CD4-positive, alpha-beta memory T cell (primary cell): ENCODE results near the gene PSMC1. TPM values are rescaled to one million over a fixed set of nuclear protein-coding genes. Genes with fewer than 3 reads are reported as not detected.

Experiments used
- CTCF ChIA-PET: fragments of 350-600 bp; sonication (Branson Sonifier 250); formaldehyde crosslinking; loops from one replicate; lab custom pipeline; 2021; ENCODE audit warnings: inconsistent platforms; ENCODE audit not compliant: partially characterized antibody; lab: Charles Lee
- POLR2A ChIA-PET: fragments of 350-600 bp; sonication (Branson Sonifier 250); formaldehyde crosslinking; loops from one replicate; lab custom pipeline; 2021; ENCODE audit not compliant: partially characterized antibody; lab: Charles Lee
- DNase-seq, 5 donors: peaks; one replicate each; pipeline versions ENCODE4 v3.0.0 to v3.0.0-alpha.2; 2020 to 2022; ENCODE audit warnings: mixed read lengths in 1 of 5
- H3K27ac ChIP-seq: one replicate; pipeline ENCODE4 v1.7.0; 2013; ENCODE audit warnings: low read depth, low read length
- H3K27me3 ChIP-seq: 2 replicates; pipeline ENCODE4 v1.7.0; 2013; ENCODE audit warnings: mild to moderate bottlenecking, low read length, moderate library complexity; ENCODE audit not compliant: insufficient read depth
- H3K36me3 ChIP-seq: 2 replicates; pipeline ENCODE4 v1.7.0; 2013; ENCODE audit warnings: mild to moderate bottlenecking, low read length, moderate library complexity; ENCODE audit not compliant: insufficient read depth
- H3K4me1 ChIP-seq: 2 replicates; pipeline ENCODE4 v1.7.0; 2013; ENCODE audit warnings: mild to moderate bottlenecking, low read length, moderate library complexity; ENCODE audit not compliant: insufficient read depth
- H3K4me3 ChIP-seq, 2 donors: one replicate each; pipeline ENCODE4 v1.7.0; 2013; ENCODE audit warnings: low read length in 2 of 2, mild to moderate bottlenecking in 1 of 2
- H3K9me3 ChIP-seq, 2 donors: one replicate each; pipeline ENCODE4 v1.7.0; 2013; ENCODE audit warnings: low read length in 2 of 2, control low read depth in 1 of 2; ENCODE audit not compliant: control insufficient read depth in 1 of 2
- H3K27ac Mint-ChIP-seq, 7 donors: one replicate each; pipeline ENCODE4 v1.8.0; 2020 to 2021; ENCODE audit warnings: mixed read lengths in 7 of 7, mild to moderate bottlenecking in 6 of 7, inconsistent platforms in 3 of 7, moderate library complexity in 3 of 7
- H3K27me3 Mint-ChIP-seq, 2 donors: one replicate each; pipeline ENCODE4 v1.8.0; 2020 to 2021; ENCODE audit warnings: mixed read lengths in 2 of 2
- H3K36me3 Mint-ChIP-seq, 2 donors: one replicate each; pipeline ENCODE4 v1.8.0; 2020 to 2021; ENCODE audit warnings: mixed read lengths in 2 of 2, inconsistent platforms in 1 of 2, mild to moderate bottlenecking in 1 of 2
- H3K4me1 Mint-ChIP-seq, 4 donors: one replicate each; pipeline ENCODE4 v1.8.0; 2020 to 2021; ENCODE audit warnings: mixed read lengths in 4 of 4, mild to moderate bottlenecking in 1 of 4
- H3K4me3 Mint-ChIP-seq, 8 donors: one replicate each; pipeline ENCODE4 v1.8.0; 2020 to 2021; ENCODE audit warnings: mixed read lengths in 8 of 8, mild to moderate bottlenecking in 7 of 8, moderate library complexity in 6 of 8, inconsistent platforms in 3 of 8
- H3K9me3 Mint-ChIP-seq, 8 donors: one replicate each; pipeline ENCODE4 v1.8.0; 2020 to 2021; ENCODE audit warnings: mixed read lengths in 8 of 8, mild to moderate bottlenecking in 5 of 8, inconsistent platforms in 3 of 8, moderate library complexity in 1 of 8
- intact Hi-C: fragments of 100-400 bp; cut with micrococcal nuclease; formaldehyde crosslinking; loops from one replicate; pipeline ENCODE4 v1.15.1; 2023
- polyA plus RNA-seq, 2 donors: library from polyadenylated mRNA; unstranded; fragments of 300-500 nt; fragmentation: Illumina TruSeq; gene quantifications; one replicate each; pipeline ENCODE4 v1.2.3, GENCODE V29; 2021
- total RNA-seq, 2 experiments: library from RNA; stranded (reverse); gene quantifications; one replicate each; pipeline ENCODE4 v1.2.3, GENCODE V29; 2021

The PSMC1 gene
- total and polyA plus RNA-seq, 4 experiments from 2014 or later = 42.1 to 175 (median 77.8) TPM

DNA sequence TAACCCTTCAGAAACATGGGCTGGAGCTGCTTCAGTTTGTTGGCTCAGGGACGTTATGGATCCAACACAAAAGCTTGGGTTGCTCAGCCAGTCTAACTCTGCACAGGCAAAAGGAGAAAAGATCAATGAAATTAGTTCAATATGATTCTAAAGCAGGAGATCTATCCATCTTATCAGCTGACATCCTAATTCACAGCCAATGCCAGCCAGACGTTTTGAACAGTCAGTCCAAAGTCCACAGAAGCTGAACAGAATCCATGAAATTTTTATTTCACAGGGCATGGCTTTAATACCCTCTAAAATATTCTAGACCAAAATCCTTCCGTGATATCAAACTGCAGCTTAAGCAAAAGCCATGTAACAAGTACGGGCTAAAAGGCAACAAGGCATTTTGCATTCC lies 61.7 kb downstream of the PSMC1 start:
- Histone ChIP-seq H3K27ac (no peak overlapping the region), H3K4me3 (no peak overlapping the region), H3K27me3 (no peaks in the 10 kb centered on the region), H3K4me1 (peaks cover 8% of the 10 kb centered on the region), H3K36me3 (peaks cover 15% of the 10 kb centered on the region), H3K9me3 (no peaks in the 10 kb centered on the region)
- no peaks in the 10 kb centered on the region for H3K27me3 Mint-ChIP-seq
- intact Hi-C loops = no loop called here
- CTCF ChIA-PET = interaction anchor here (1.0 to 2.0 kb wide), 3 partner anchors 17 to 379 kb away, joined by 3 to 4 read pairs (median 4); no protein-coding TSS in a partner anchor
- H3K9me3 Mint-ChIP-seq = peaks cover 0 to 2% (median 0%) of the 10 kb centered on the region in 8 donors
- H3K4me3 Mint-ChIP-seq = no peak overlapping the region
- H3K4me1 Mint-ChIP-seq = peaks cover 12 to 22% (median 16%) of the 10 kb centered on the region in 4 donors
- POLR2A ChIA-PET = no interaction called here
- DNase-seq = no peak
- H3K36me3 Mint-ChIP-seq = peaks cover 51 to 55% of the 10 kb centered on the region in 2 donors
- H3K27ac Mint-ChIP-seq = peak overlapping the region in 1 of 7 donors; percentile 2

DNA sequence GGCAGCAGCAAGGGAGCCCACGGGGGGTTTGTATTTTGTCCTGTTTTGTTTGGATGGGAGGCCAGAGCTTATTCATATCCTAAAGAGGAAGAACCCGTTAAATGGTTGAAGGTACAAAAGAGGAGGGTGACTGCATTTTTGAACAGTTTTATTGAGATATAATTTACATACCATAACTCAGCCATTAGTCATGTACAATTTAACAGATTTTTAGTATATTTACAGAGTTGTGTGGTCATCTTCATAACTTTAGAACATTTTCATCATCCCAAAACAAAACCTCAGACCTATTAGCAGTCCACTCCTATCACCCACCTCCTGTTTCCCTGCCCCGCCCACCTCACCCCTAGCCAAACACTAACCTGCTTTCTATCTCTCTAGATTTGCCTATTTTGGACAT lies 62.8 kb downstream of the PSMC1 start:
- intact Hi-C loops = no loop called here
- Mint-ChIP-seq H3K36me3 (peaks cover 45 to 50% of the 10 kb centered on the region in 2 donors), H3K27ac (no peak overlapping the region), H3K27me3 (no peaks in the 10 kb centered on the region), H3K4me3 (no peak overlapping the region), H3K4me1 (peaks cover 14 to 23% (median 20%) of the 10 kb centered on the region in 4 donors), H3K9me3 (peaks cover 0 to 2% (median 0%) of the 10 kb centered on the region in 8 donors)
- Histone ChIP-seq H3K4me3 (no peak overlapping the region), H3K36me3 (peaks cover 15% of the 10 kb centered on the region), H3K9me3 (no peaks in the 10 kb centered on the region), H3K27ac (no peak overlapping the region), H3K4me1 (peaks cover 8% of the 10 kb centered on the region), H3K27me3 (no peaks in the 10 kb centered on the region)
- POLR2A ChIA-PET = interaction anchor here (1.0 kb wide), 1 partner anchor 63 kb away, joined by 3 read pairs; no protein-coding TSS in a partner anchor
- DNase-seq = no peak
- CTCF ChIA-PET = interaction anchor here (1.7 kb wide), 1 partner anchor 378 kb away, joined by 4 read pairs; no protein-coding TSS in a partner anchor

DNA sequence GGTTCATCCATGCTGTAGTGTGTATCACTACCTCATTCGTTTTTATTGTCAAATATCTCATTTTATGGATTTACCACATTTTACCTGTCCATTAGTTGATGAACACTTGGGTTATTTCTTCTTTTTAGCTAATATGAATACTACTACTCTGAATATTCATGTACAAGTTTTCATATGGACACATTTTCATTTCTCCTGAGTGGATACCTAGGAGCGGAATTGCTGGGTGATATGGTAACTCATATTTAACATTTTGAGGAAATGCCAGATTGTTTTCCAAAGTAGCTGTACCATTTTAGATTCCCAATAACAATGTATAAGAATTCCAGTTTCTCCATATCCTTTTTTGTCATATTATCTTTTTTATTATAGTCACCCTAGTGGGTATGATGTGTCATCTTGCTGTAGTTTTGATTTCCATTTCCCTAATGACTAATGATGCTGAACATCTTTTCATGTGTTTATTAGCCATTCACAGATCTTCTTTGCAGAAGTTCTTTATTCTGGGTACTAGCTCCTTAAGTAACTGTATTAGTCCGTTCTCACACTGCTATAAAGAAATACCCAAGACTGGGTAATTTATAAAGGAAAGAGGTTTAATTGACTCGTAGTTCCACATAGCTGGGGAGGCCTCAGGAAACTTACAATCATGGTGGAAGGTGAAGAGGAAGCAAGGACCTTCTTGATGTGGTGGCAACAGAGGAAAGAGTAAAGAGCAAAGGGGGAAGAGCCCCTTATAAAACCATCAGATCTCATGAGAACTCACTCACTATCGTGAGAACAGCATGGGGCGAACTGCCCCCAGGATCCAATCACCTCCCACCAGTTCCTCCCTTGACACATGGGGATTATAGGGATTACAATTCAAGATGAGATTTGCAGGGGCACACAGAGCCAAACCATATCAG lies 63.5 kb downstream of the PSMC1 start:
- POLR2A ChIA-PET = interaction anchor here (1.0 kb wide), 1 partner anchor 62 kb away, joined by 3 read pairs; no protein-coding TSS in a partner anchor
- Mint-ChIP-seq H3K9me3 (peaks cover 0 to 2% (median 0%) of the 10 kb centered on the region in 8 donors), H3K36me3 (peaks cover 43 to 54% of the 10 kb centered on the region in 2 donors)

DNA sequence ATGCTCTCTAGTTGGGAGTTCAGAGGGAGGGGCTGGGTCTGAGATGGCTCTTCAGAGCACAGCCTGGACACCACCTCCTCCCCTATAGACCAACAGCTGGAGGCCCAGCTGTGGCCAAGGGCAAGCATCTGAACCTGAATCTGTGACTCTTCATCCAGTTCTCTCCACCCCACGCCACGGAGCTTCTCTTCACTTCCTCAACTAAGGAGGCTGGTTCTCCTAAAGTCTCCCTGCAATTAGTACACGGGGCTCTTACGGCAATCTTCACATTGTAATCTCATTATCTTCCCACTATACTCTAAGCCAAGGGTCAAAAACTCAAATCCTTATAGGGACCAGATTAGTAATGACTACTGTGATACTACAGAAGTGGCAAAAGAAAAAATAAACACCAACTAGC lies 65.5 kb downstream of the PSMC1 start:
- DNase-seq = no peak
- H3K27ac Mint-ChIP-seq = peak overlapping the region in 1 of 7 donors; percentile 53
- Histone ChIP-seq H3K36me3 (no peaks in the 10 kb centered on the region), H3K27me3 (no peaks in the 10 kb centered on the region), H3K9me3 (no peaks in the 10 kb centered on the region), H3K4me1 (peaks cover 8% of the 10 kb centered on the region), H3K4me3 (no peak overlapping the region), H3K27ac (no peak overlapping the region)
- peaks cover 0 to 2% (median 0%) of the 10 kb centered on the region in 8 donors for H3K9me3 Mint-ChIP-seq
- no peak overlapping the region for H3K4me3 Mint-ChIP-seq
- CTCF ChIA-PET = interaction anchor here (0.6 to 0.9 kb wide), 2 partner anchors 98 to 437 kb away, joined by 3 to 5 read pairs; no protein-coding TSS in a partner anchor
- peaks cover 35 to 42% of the 10 kb centered on the region in 2 donors for H3K36me3 Mint-ChIP-seq
- H3K27me3 Mint-ChIP-seq = no peaks in the 10 kb centered on the region
- peaks cover 20 to 32% (median 23%) of the 10 kb centered on the region in 4 donors for H3K4me1 Mint-ChIP-seq
- POLR2A ChIA-PET = interaction anchor here (1.0 kb wide), 1 partner anchor 9 kb away, joined by 3 read pairs; no protein-coding TSS in a partner anchor
- intact Hi-C loops = no loop called here

More for the DNA sequence above, 63.5 kb downstream of the PSMC1 start:
- no peak for DNase-seq
- Histone ChIP-seq H3K9me3 (no peaks in the 10 kb centered on the region), H3K36me3 (peaks cover 11% of the 10 kb centered on the region), H3K27ac (no peak overlapping the region), H3K27me3 (no peaks in the 10 kb centered on the region), H3K4me1 (peaks cover 8% of the 10 kb centered on the region), H3K4me3 (no peak overlapping the region)
- H3K27me3 Mint-ChIP-seq = no peaks in the 10 kb centered on the region
- peak overlapping the region in 1 of 7 donors; percentile 75 for H3K27ac Mint-ChIP-seq
- H3K4me3 Mint-ChIP-seq = peak overlapping the region in 1 of 8 donors; percentile 21
- peaks cover 17 to 25% (median 22%) of the 10 kb centered on the region in 4 donors for H3K4me1 Mint-ChIP-seq
- CTCF ChIA-PET = no interaction called here
- intact Hi-C loops = no loop called here

Other genes starting within 250 kb of the PSMC1 start
- under 1 TPM; 0.17 TPM for gene KCNK13, start 194.6 kb upstream of the PSMC1 start, total RNA-seq
- not detected for gene KCNK13, start 194.6 kb upstream of the PSMC1 start, polyA plus RNA-seq
- gene NRDE2, start 75.4 kb downstream of the PSMC1 start, total RNA-seq = 10 to 100 TPM; 26.3 to 32.6 TPM
- 10 to 100 TPM in 1 of 2 donors, 1 to 10 TPM in 1; 4.4 to 10.7 TPM for gene NRDE2, start 75.4 kb downstream of the PSMC1 start, polyA plus RNA-seq
- 100 to 1,000 TPM; 693 to 698 TPM for gene CALM1, start 140.5 kb downstream of the PSMC1 start, total RNA-seq
- 1,000 to 10,000 TPM; 2,724 to 3,289 TPM for gene CALM1, start 140.5 kb downstream of the PSMC1 start, polyA plus RNA-seq